Testis (tissue), 3 donors: Measurements from ENCODE around the gene TSPAN12. TPM values are rescaled to one million over a fixed set of nuclear protein-coding genes. Genes with fewer than 3 reads are reported as not detected.

Experiments
- DNase-seq: peaks from one replicate; pipeline ENCODE4 v3.0.0-alpha.2; 2019
- H3K27ac ChIP-seq, 2 donors: fragments of 200-600 bp; sonication (generic); one replicate each; pipeline ENCODE4 v1.5.1; 2019
- H3K27me3 ChIP-seq: fragments of 200-600 bp; sonication (generic); one replicate; pipeline ENCODE4 v1.5.1; 2019
- H3K36me3 ChIP-seq: fragments of 200-600 bp; sonication (generic); one replicate; pipeline ENCODE4 v1.5.1; 2017; ENCODE audit warnings: low read depth; ENCODE audit errors: missing control alignments
- H3K4me1 ChIP-seq: fragments of 200-600 bp; sonication (generic); one replicate; pipeline ENCODE4 v1.5.1; 2019
- H3K4me3 ChIP-seq, 2 donors: fragments of 200-600 bp; sonication (generic); one replicate each; pipeline ENCODE4 v1.5.1; 2017 to 2019
- H3K9me3 ChIP-seq: fragments of 200-600 bp; sonication (generic); one replicate; pipeline ENCODE4 v1.5.1; 2017
- CTCF ChIP-seq, 3 experiments: fragments of 450-650 bp in 2 of 3; fragments of 200-600 bp in 1 of 3; sonication (generic) in 1 of 3; IDR thresholded peaks; one replicate each; pipeline ENCODE4 v1.5.1; 2016 to 2019; ENCODE audit warnings: antibody characterized with exemption in 3 of 3, mild to moderate bottlenecking in 2 of 3, moderate library complexity in 1 of 3
- POLR2A ChIP-seq: fragments of 450-650 bp; IDR thresholded peaks from one replicate; pipeline ENCODE4 v1.6.1; 2017; ENCODE audit warnings: antibody characterized with exemption, mild to moderate bottlenecking, moderate library complexity
- WGBS, 2 donors: methylation state at CpG; one replicate each; pipeline ENCODE4 v1.1.5; 2018; 5-methylcytosine and 5-hydroxymethylcytosine counted together
- intact Hi-C: fragments of 100-400 bp; cut with DNase I; formaldehyde crosslinking; loops from one replicate; pipeline ENCODE4 v1.15.1; 2023; ENCODE audit warnings: low total_unique reads
- polyA plus RNA-seq: library from polyadenylated mRNA; stranded (reverse); fragments of 350-450 nt; fragmentation: Illumina TruSeq; extraction: RNeasy Lipid Tissue Mini Kit (QIAGEN cat#74804); gene quantifications from one replicate; pipeline ENCODE4 v1.2.3, GENCODE V29; 2014; ENCODE audit warnings: low read depth, low replicate concordance; ENCODE audit not compliant: insufficient read depth
- total RNA-seq, 2 donors: library from RNA; depleted of rRNA; stranded (reverse); fragments of >200 nt; gene quantifications; one replicate each; pipeline ENCODE4 v1.2.3, GENCODE V29; 2016

The TSPAN12 gene
- total and polyA plus RNA-seq, 3 donors from 2014 or later: 4.3 to 6.6 (median 6.3) TPM

- WGBS, 2 donors: 68 to 82% methylated on average over 2 of the region's 2 CpGs
- no peak for DNase-seq
- Histone ChIP-seq H3K36me3 (no peaks in the 10 kb centered on the region), H3K4me3 (no peak overlapping the region), H3K27me3 (no peaks in the 10 kb centered on the region), H3K4me1 (no peaks in the 10 kb centered on the region), H3K27ac (no peak overlapping the region), H3K9me3 (no peaks in the 10 kb centered on the region)
- TF ChIP-seq POLR2A: no peak
- TF ChIP-seq CTCF (IDR thresholded peaks at IDR 0.05): no peak
- intact Hi-C loops: no loop called here
Measured at GRCh38 chr7:120843109-120843508, 14.8 kb downstream of the TSPAN12 start.

DNA sequence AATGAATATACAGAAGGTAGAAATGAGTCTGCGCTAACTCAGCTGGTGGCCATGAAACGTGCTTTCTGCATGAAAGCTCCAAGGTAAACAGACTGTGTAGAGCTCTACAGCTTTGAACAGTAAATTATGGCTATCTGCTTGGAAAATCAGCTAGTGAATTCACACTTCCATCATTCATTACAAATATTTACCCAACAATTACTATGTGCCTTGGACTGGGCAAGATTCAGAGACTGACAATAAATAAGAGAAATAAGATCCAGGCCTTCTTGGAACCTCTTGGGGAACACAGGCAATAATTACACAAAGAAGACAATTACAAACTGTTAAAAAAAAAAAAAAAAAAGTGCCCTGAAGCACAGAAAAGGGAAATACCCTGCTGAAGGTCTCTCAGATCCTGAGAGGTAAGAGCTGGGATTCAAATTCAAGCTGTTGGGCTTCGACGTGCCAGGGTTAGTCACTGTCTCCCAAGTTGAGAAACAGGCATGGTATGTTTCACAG is 15.8 kb downstream of the TSPAN12 start:
- H3K27me3 ChIP-seq: no peaks in the 10 kb centered on the region
- H3K27ac ChIP-seq: no peak overlapping the region
- no peak overlapping the region for H3K4me3 ChIP-seq
- H3K36me3 ChIP-seq: no peaks in the 10 kb centered on the region
- 82 to 89% methylated on average over 4 of the region's 4 CpGs for WGBS, 2 donors
- H3K4me1 ChIP-seq: no peaks in the 10 kb centered on the region
- intact Hi-C loops: no loop called here
- no peaks in the 10 kb centered on the region for H3K9me3 ChIP-seq
- TF ChIP-seq CTCF (IDR thresholded peaks at IDR 0.05) (no peak), POLR2A (no peak)
- DNase-seq: no peak

- no peaks in the 10 kb centered on the region for H3K9me3 ChIP-seq
- 87 to 94% methylated on average over 2 of the region's 2 CpGs for WGBS, 2 donors
- H3K36me3 ChIP-seq: no peaks in the 10 kb centered on the region
- H3K4me1 ChIP-seq: no peaks in the 10 kb centered on the region
- intact Hi-C loops: no loop called here
- H3K4me3 ChIP-seq: no peak overlapping the region
- no peaks in the 10 kb centered on the region for H3K27me3 ChIP-seq
- DNase-seq: no peak
- no peak overlapping the region for H3K27ac ChIP-seq
- no peak for TF ChIP-seq POLR2A
- TF ChIP-seq CTCF (IDR thresholded peaks at IDR 0.05): no peak
Measured at GRCh38 chr7:120841608-120842007, 16.3 kb downstream of the TSPAN12 start.

DNA sequence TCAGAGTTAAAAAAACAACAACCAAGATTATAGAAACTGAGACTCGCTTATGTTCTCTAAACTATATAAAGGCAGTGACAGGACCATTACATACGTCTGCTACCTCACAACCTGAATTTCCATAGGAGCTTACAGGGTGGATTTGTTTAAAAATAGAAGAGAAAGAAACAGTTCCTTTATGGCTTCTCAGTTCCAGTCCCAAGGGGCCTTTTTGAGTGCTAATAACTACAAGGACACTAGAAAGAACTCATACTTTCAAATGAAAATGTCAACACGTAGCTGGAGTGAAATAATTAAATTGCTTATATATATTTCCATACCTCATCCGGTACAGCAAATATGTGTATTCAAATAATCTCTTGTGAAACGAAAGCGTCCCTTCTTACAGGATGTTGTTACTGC is 19.7 kb downstream of the TSPAN12 start:
- no peak for DNase-seq
- TF ChIP-seq POLR2A: no peak
- TF ChIP-seq CTCF (IDR thresholded peaks at IDR 0.05): no peak
- Histone ChIP-seq H3K9me3 (no peaks in the 10 kb centered on the region), H3K4me3 (no peak overlapping the region), H3K36me3 (no peaks in the 10 kb centered on the region), H3K27ac (no peak overlapping the region), H3K4me1 (no peaks in the 10 kb centered on the region), H3K27me3 (no peaks in the 10 kb centered on the region)
- WGBS, 2 donors: 80 to 90% methylated on average over 6 of the region's 6 CpGs
- intact Hi-C loops: no loop called here

- no peak overlapping the region for H3K4me3 ChIP-seq
- H3K36me3 ChIP-seq: no peaks in the 10 kb centered on the region
- H3K27me3 ChIP-seq: no peaks in the 10 kb centered on the region
- intact Hi-C loops: no loop called here
- no peak for TF ChIP-seq CTCF (IDR thresholded peaks at IDR 0.05)
- TF ChIP-seq POLR2A: no peak
- H3K27ac ChIP-seq: no peak overlapping the region
- no peaks in the 10 kb centered on the region for H3K4me1 ChIP-seq
- WGBS, 2 donors: 86 to 89% methylated on average over 4 of the region's 4 CpGs
- DNase-seq: no peak
- no peaks in the 10 kb centered on the region for H3K9me3 ChIP-seq
Measured at GRCh38 chr7:120837599-120837998, 20.3 kb downstream of the TSPAN12 start.
